Natural killer cell (primary cell): ENCODE measurements around the gene TAC1. TPM values are rescaled to one million over a fixed set of nuclear protein-coding genes. Genes with fewer than 3 reads are reported as not detected.

Experiments
- ATAC-seq, 3 donors: fragments of 150-1000 bp in 2 of 3; fragments of 200-7000 bp in 1 of 3; cut with Tn5 transposase; 1 replicate in 1 of 3; 2 replicates in 2 of 3; pipeline ENCODE4 v1.10.0; 2021; ENCODE audit warnings: mild to moderate bottlenecking in 2 of 3, moderate library complexity in 2 of 3
- DNase-seq, 2 donors: peaks; one replicate each; pipeline versions ENCODE4 v3.0.0 to v3.0.0-alpha.2; 2013 to 2021; ENCODE audit warnings: mixed read lengths in 1 of 2
- H3K27ac ChIP-seq: one replicate; pipeline ENCODE4 v1.5.1; 2013; ENCODE audit warnings: mild to moderate bottlenecking, low read length
- H3K27me3 ChIP-seq: one replicate; pipeline ENCODE4 v1.6.1; 2013; ENCODE audit warnings: low read length; ENCODE audit not compliant: control insufficient read depth, insufficient read depth
- H3K36me3 ChIP-seq: one replicate; pipeline ENCODE4 v1.6.1; 2013; ENCODE audit warnings: low read length; ENCODE audit not compliant: control insufficient read depth, insufficient read depth
- H3K4me1 ChIP-seq: one replicate; pipeline ENCODE4 v1.6.1; 2013; ENCODE audit warnings: low read length; ENCODE audit not compliant: control insufficient read depth, insufficient read depth
- H3K4me3 ChIP-seq: one replicate; pipeline ENCODE4 v1.5.1; 2013; ENCODE audit warnings: low read length
- H3K9me3 ChIP-seq: one replicate; pipeline ENCODE4 v1.6.1; 2013; ENCODE audit warnings: low read length; ENCODE audit not compliant: control insufficient read depth, insufficient read depth
- H3K27ac Mint-ChIP-seq, 2 donors: one replicate each; pipeline ENCODE4 v1.8.0; 2022; ENCODE audit warnings: mild to moderate bottlenecking in 2 of 2, mixed read lengths in 2 of 2, moderate library complexity in 1 of 2
- H3K27me3 Mint-ChIP-seq, 2 donors: one replicate each; pipeline ENCODE4 v1.8.0; 2022; ENCODE audit warnings: low read depth in 2 of 2, mixed read lengths in 2 of 2
- H3K36me3 Mint-ChIP-seq: one replicate; pipeline ENCODE4 v1.8.0; 2022; ENCODE audit warnings: mixed read lengths
- H3K4me1 Mint-ChIP-seq, 2 donors: one replicate each; pipeline ENCODE4 v1.8.0; 2022; ENCODE audit warnings: mixed read lengths in 2 of 2
- H3K4me3 Mint-ChIP-seq: one replicate; pipeline ENCODE4 v1.8.0; 2022; ENCODE audit warnings: mild to moderate bottlenecking, moderate library complexity, mixed read lengths
- H3K9me3 Mint-ChIP-seq, 2 donors: one replicate each; pipeline ENCODE4 v1.8.0; 2022; ENCODE audit warnings: mixed read lengths in 2 of 2
- CTCF ChIP-seq: fragments of 200-600 bp; IDR thresholded peaks from one replicate; pipeline ENCODE4 v1.8.0; 2022; ENCODE audit warnings: antibody characterized with exemption
- WGBS: methylation state at CpG from one replicate; pipeline ENCODE4 v1.1.7; 2013; ENCODE audit warnings: missing lambda C conversion rate; ENCODE audit not compliant: insufficient coverage; 5-methylcytosine and 5-hydroxymethylcytosine counted together
- intact Hi-C: fragments of 100-400 bp; cut with micrococcal nuclease; formaldehyde crosslinking; loops from one replicate; pipeline ENCODE4 v1.14.2; 2022
- total RNA-seq, 4 donors: library from RNA; stranded (reverse); fragments of 120-200 nt in 1 of 4; gene quantifications; one replicate each; pipeline versions ENCODE4 v1.2.3 to v1.2.4, GENCODE V29; 2013 to 2022

Gene TAC1
- total RNA-seq, 3 donors from 2014 or later (not counting 1 experiment from before 2014, with no cell fraction given), result not detected

- no peak for ATAC-seq
- Histone ChIP-seq H3K36me3 (no peaks in the 10 kb centered on the region), H3K9me3 (no peaks in the 10 kb centered on the region), H3K27me3 (peaks cover 26% of the 10 kb centered on the region), H3K4me3 (no peak overlapping the region), H3K4me1 (no peaks in the 10 kb centered on the region), H3K27ac (no peak overlapping the region)
- H3K4me3 Mint-ChIP-seq, result no peak overlapping the region
- H3K36me3 Mint-ChIP-seq, result peaks cover 5% of the 10 kb centered on the region
- H3K9me3 Mint-ChIP-seq, result peaks cover 0 to 2% of the 10 kb centered on the region in 2 donors
- intact Hi-C loops, result no loop called here
- H3K27ac Mint-ChIP-seq, result no peak overlapping the region
- H3K27me3 Mint-ChIP-seq, result peaks cover 44 to 61% of the 10 kb centered on the region in 2 donors
- 4% methylated on average over 59 of the region's 59 CpGs for WGBS
- DNase-seq, result no peak
- TF ChIP-seq CTCF, result no peak
- H3K4me1 Mint-ChIP-seq, result no peaks in the 10 kb centered on the region
Observed at GRCh38 chr7:97733276-97734161, 1.6 kb downstream of the TAC1 start.

- H3K27me3 ChIP-seq, result peaks cover 21% of the 10 kb centered on the region
- Mint-ChIP-seq H3K4me1 (no peaks in the 10 kb centered on the region), H3K36me3 (peaks cover 5% of the 10 kb centered on the region), H3K27me3 (peaks cover 44 to 56% of the 10 kb centered on the region in 2 donors), H3K4me3 (no peak overlapping the region), H3K9me3 (peaks cover 0 to 2% of the 10 kb centered on the region in 2 donors), H3K27ac (no peak overlapping the region)
- intact Hi-C loops, result no loop called here
- H3K36me3 ChIP-seq, result no peaks in the 10 kb centered on the region
- H3K9me3 ChIP-seq, result no peaks in the 10 kb centered on the region
- no peaks in the 10 kb centered on the region for H3K4me1 ChIP-seq
- no peak for TF ChIP-seq CTCF
- no peak overlapping the region for H3K27ac ChIP-seq
- DNase-seq (no peak), ATAC-seq (no peak)
- no peak overlapping the region for H3K4me3 ChIP-seq
- WGBS, result 25% methylated on average over 2 of the region's 2 CpGs
Observed at GRCh38 chr7:97734255-97734654, 2.4 kb downstream of the TAC1 start.

- no peak for DNase-seq
- Histone ChIP-seq H3K4me1 (no peaks in the 10 kb centered on the region), H3K27ac (no peak overlapping the region), H3K36me3 (no peaks in the 10 kb centered on the region), H3K4me3 (no peak overlapping the region), H3K27me3 (peaks cover 21% of the 10 kb centered on the region), H3K9me3 (no peaks in the 10 kb centered on the region)
- ATAC-seq, result no peak
- no peak overlapping the region for H3K27ac Mint-ChIP-seq
- peaks cover 41 to 48% of the 10 kb centered on the region in 2 donors for H3K27me3 Mint-ChIP-seq
- no peaks in the 10 kb centered on the region for H3K36me3 Mint-ChIP-seq
- no peaks in the 10 kb centered on the region for H3K9me3 Mint-ChIP-seq
- TF ChIP-seq CTCF, result no peak
- H3K4me1 Mint-ChIP-seq, result no peaks in the 10 kb centered on the region
- no peak overlapping the region for H3K4me3 Mint-ChIP-seq
- WGBS, result 51% methylated on average over 2 of the region's 3 CpGs
- intact Hi-C loops, result no loop called here
Observed at GRCh38 chr7:97735075-97735474, 3.2 kb downstream of the TAC1 start.

- Mint-ChIP-seq H3K36me3 (no peaks in the 10 kb centered on the region), H3K27me3 (no peaks in the 10 kb centered on the region), H3K4me1 (no peaks in the 10 kb centered on the region), H3K9me3 (peaks cover 2 to 6% of the 10 kb centered on the region in 2 donors), H3K27ac (no peak overlapping the region), H3K4me3 (no peak overlapping the region)
- ATAC-seq (no peak), DNase-seq (no peak)
- H3K4me3 ChIP-seq, result no peak overlapping the region
- H3K36me3 ChIP-seq, result no peaks in the 10 kb centered on the region
- intact Hi-C loops, result no loop called here
- H3K9me3 ChIP-seq, result no peaks in the 10 kb centered on the region
- H3K4me1 ChIP-seq, result no peaks in the 10 kb centered on the region
- no peak overlapping the region for H3K27ac ChIP-seq
- H3K27me3 ChIP-seq, result no peaks in the 10 kb centered on the region
- TF ChIP-seq CTCF, result no peak
Observed at GRCh38 chr7:97748482-97748881, 16.6 kb downstream of the TAC1 start.
